Sigmoid colon (tissue), 4 donors: ENCODE measurements around the gene CCDC187.

Source experiments
- POLR2A ChIP-seq, 2 donors: fragments of 450-650 bp; IDR thresholded peaks; one replicate each; pipeline ENCODE4 v1.6.1; 2016; ENCODE audit warnings: antibody characterized with exemption in 2 of 2, mild to moderate bottlenecking in 2 of 2, moderate library complexity in 2 of 2
- POLR2AphosphoS5 ChIP-seq, 4 donors: sonication (generic); formaldehyde crosslinking; IDR thresholded peaks; one replicate each; pipeline ENCODE4 v1.6.1; 2017; ENCODE audit warnings: antibody characterized with exemption in 4 of 4
- TF ChIP-seq, protein P1 (sequence below), 4 experiments: fragments of 450-650 bp in 3 of 4; fragments of 200-600 bp in 1 of 4; IDR thresholded peaks; one replicate each; pipeline ENCODE4 v1.5.1; 2016 to 2019; ENCODE audit warnings: antibody characterized with exemption in 4 of 4, mild to moderate bottlenecking in 3 of 4, moderate library complexity in 2 of 4

DNA sequence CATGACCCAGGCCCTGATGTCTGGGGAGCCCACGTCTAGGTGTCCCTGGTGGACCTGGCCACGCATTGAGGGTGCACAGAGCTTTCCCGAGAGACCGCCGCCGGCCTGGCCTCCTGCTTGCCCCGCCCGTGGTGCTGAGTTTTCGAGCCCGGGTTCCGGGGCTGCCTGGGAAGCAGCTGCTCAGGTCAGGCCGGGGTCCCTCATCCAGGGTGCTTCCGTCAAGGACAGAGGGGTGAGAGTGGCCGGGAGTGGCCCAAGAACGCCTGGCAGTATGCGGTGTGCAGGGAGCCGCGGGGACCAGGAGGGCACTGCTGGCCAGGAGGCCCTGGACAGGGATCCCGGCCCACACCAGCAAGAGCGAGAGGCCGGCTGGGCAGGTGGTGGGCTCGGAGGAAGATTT, 19.6 kb downstream of the CCDC187 start:
- TF ChIP-seq, protein P1, sequence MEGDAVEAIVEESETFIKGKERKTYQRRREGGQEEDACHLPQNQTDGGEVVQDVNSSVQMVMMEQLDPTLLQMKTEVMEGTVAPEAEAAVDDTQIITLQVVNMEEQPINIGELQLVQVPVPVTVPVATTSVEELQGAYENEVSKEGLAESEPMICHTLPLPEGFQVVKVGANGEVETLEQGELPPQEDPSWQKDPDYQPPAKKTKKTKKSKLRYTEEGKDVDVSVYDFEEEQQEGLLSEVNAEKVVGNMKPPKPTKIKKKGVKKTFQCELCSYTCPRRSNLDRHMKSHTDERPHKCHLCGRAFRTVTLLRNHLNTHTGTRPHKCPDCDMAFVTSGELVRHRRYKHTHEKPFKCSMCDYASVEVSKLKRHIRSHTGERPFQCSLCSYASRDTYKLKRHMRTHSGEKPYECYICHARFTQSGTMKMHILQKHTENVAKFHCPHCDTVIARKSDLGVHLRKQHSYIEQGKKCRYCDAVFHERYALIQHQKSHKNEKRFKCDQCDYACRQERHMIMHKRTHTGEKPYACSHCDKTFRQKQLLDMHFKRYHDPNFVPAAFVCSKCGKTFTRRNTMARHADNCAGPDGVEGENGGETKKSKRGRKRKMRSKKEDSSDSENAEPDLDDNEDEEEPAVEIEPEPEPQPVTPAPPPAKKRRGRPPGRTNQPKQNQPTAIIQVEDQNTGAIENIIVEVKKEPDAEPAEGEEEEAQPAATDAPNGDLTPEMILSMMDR (IDR thresholded peaks at IDR 0.05): no peak
- TF ChIP-seq POLR2A (IDR thresholded peaks at IDR 0.05) (no peak), POLR2AphosphoS5 (IDR thresholded peaks at IDR 0.05) (no peak)
